ENCODE results near the gene NSG2.

Gene NSG2

GRCh38 chr5:174155281-174155680 is 109.8 kb downstream of the NSG2 start:
- no peaks in the 10 kb centered on the region for H3K4me1 ChIP-seq (ENCODE audit: control insufficient read depth in 1 of 2, insufficient read depth in 1 of 2, low read depth in 1 of 2, low read length in 1 of 2)
- no peak for TF ChIP-seq CTCF (IDR thresholded peaks at IDR 0.05)
- H3K27ac ChIP-seq, result no peak overlapping the region
- no peaks in the 10 kb centered on the region for H3K27me3 ChIP-seq
- H3K4me3 ChIP-seq (ENCODE audit: low read depth in 1 of 2, low read length in 1 of 2), result no peak overlapping the region
- no peaks in the 10 kb centered on the region for H3K9me3 ChIP-seq
- no peaks in the 10 kb centered on the region for H3K36me3 ChIP-seq

GRCh38 chr5:174155706-174156105 is 110.2 kb downstream of the NSG2 start:
- Histone ChIP-seq H3K4me3 (ENCODE audit: low read depth in 1 of 2, low read length in 1 of 2) (no peak overlapping the region), H3K27ac (no peak overlapping the region), H3K36me3 (no peaks in the 10 kb centered on the region), H3K4me1 (ENCODE audit: control insufficient read depth in 1 of 2, insufficient read depth in 1 of 2, low read depth in 1 of 2, low read length in 1 of 2) (no peaks in the 10 kb centered on the region), H3K9me3 (no peaks in the 10 kb centered on the region), H3K27me3 (no peaks in the 10 kb centered on the region)
- TF ChIP-seq CTCF (IDR thresholded peaks at IDR 0.05), result no peak

- Histone ChIP-seq H3K27me3 (no peaks in the 10 kb centered on the region), H3K36me3 (no peaks in the 10 kb centered on the region), H3K4me1 (ENCODE audit: control insufficient read depth in 1 of 2, insufficient read depth in 1 of 2, low read depth in 1 of 2, low read length in 1 of 2) (no peaks in the 10 kb centered on the region), H3K4me3 (ENCODE audit: low read depth in 1 of 2, low read length in 1 of 2) (no peak overlapping the region), H3K9me3 (no peaks in the 10 kb centered on the region), H3K27ac (no peak overlapping the region)
- no peak for TF ChIP-seq CTCF (IDR thresholded peaks at IDR 0.05)
These were observed 111.5 kb downstream of the NSG2 start for GRCh38 chr5:174157048-174157447.
